GM19463 (cell line): ENCODE data around the gene TMA7.

Experiments used
- ATAC-seq: cut with Tn5 transposase; IDR thresholded peaks from one replicate; pipeline ENCODE4 v1.9.1; 2021; ENCODE audit warnings: mild to moderate bottlenecking, moderate library complexity; ENCODE audit not compliant: unreplicated experiment

The TMA7 gene

DNA sequence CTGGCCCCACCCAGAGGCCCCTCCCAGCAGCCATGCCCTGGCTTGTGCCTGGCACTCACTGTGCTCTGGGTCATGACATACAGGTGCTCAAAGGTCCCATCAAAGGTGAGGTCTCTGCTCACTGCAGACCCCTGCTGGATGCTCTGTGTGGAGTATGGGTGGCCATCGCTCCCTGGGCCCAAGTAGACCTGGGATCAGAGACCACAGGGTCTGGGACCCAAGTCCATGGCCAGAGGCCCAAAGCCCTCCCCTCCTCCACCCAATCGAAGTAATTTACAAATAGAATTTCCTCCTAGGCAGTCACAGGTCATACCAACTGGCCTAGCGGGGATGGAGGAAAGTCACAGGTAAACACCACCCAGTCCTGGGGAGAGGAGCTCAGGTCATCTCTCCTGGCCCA, 17.8 kb upstream of the TMA7 start:
- ATAC-seq = no peak

DNA sequence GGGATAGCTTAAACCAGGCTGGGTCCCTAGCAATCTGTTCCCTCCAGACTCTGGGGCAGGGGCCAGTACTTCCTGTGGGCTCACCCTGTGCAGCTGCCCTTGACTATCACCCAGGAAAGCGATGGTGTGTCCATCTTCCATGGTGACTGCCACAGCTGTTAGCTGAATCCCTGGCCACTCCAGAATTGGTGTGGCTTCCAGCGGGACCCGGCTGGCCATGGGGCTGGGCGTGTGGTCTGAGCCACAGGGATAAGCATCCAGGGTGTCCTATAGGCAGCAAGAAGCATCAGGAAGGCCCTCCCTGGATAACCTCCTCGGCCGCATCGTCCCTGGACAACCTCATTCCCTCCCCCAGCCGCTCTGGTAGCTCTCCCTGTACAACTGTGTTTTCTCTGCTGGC, 17.4 kb upstream of the TMA7 start:
- no peak for ATAC-seq

DNA sequence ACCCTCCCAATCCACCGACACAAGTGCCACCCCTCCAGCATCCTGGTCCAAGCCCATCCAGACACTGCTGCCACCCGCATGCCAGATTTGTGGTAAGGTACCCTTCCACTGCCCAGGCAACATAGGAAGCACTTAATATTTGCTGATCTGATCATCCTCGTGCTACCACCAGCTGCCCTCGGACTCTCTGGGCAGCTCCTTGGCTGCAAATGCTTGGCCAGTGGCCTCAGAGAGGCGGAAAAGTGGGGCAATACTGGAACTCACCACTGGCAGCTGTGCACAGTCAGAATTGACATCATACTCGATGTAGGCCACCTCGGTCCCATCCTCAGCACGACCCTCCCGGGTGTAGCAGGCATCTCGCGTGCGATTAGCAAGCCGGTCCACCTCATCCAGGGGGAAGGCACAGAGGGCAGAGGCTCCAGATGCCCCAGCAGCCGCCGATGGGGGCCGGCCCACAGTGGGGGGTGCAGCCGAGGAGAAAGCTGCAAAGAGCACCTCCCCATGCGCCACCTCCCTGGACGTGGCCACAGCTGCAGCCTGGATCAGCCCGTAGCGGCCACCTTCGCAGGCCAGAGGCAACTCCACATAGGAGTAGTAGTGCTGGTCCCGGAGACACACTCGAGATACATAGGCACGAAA, 16.7 kb upstream of the TMA7 start:
- no peak for ATAC-seq

DNA sequence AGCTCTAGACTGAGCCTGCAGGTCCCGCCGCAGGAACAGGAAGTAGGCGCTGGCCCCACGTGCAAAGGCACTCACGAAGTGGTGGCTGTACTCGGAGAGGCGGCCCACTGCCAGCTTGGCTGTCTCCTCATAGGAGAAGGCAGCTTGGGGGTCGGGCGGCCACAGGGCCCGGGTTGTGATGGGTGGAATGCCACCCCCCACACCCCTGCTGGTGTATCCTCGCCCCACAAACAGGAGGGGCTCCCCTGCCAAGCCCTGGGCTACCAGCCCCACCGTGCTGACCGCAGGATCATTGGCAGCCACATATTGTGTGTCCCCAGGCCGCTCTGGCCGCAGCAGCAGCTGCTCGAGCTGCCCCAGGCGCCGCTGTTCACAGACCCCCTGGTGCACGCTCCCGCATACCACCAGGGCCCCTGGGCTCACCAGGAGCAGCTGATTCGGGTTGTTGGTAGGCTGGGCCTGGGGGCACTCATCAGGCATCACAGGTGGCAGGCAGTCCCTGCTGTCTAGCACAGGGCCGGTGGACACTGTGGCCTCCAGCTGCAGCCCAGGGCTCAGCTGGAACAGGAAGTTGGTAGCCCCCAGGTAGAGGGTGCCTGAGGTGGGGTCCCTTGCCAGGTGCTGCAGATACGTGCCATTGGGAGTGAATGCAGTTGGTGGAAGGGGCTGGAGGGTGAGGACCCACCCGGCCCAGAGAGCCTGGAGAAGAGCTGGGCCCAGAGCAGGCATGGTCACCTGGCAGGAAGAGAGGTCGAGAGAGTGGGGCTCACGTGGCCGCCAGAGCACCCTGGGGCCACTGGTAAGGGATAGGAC, 16.0 kb upstream of the TMA7 start:
- no peak for ATAC-seq

DNA sequence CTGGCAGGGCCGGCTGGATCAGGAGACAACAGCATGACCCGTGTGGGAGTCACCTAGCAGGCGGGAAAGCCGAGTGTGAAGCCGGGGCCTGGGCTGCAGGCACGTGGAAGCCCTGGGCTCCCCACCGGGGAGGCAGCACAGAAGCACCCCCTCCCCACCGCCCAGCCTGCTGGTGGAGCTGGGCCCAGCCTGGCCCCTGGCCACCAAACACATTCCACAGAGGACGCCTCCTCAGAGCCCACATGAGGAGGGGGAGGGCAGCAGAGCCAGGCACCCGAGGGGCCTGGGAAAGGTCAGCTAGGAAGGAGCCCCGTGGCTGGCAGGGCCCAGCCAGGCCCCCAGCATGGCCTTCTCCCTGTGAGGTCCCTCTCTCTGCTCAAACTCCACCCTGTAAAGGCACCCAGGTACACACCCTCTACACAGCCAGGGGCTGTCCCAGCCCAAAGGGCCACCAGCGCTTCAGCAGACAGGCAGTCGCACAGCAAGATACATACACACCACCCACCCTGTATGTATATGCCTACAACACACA, 14.7 kb upstream of the TMA7 start:
- ATAC-seq = no peak

DNA sequence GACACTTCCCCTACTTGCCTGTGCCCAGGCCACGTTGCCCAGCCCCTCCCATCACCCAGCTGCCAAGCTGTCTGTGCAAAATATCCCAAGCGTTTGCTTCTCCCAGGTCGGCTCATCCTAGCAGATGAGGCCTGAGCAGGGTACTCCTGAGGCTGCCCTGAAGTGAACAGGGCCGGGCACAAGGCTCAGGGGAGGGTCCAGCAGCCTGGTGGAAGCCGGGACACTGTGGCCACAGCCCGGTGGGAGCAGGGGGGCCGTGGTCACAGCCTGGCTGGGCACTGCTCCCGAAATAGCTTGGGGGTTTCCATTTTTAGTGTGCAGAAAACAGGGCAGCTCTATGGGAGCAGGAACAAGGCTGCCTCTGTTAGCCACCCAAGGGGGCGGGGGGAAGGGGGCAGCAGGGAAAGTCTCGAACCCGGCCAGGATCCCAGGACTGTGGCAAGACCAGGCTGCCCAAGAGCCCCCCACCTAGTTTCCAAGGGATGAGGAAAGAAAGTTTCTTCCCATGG, 13.6 kb upstream of the TMA7 start:
- no peak for ATAC-seq

DNA sequence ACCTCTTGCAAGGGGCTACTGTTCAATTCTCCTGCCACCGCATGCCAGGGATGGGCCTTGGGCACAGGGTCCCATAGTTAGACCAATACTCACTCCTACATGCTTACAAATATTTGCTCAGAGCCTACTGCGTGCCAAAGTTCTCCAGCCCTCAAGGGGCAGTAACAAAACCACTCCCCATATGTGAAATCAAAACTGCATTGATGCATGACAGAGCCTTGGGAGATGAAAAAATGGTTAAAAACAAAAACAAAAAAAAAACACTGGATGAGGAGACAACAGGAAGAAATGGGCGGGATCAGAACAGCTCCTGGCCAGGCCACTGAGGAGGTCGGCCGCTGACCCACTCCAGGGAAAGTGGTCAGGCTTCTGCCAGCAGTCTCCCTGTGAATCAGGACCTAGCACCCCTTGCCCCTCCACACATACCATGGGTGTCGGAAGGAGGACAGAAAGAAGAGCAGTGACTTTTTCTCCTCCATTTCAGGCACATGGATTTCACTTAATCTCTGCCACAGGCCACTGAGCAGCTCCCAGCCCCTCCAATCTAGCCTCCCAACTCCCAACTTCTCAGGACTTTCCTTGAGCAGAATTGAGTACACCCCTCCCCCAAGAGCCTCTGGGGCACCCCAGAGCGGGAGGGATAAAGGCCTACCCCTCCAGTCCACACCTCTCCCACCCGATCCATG, 13.0 kb upstream of the TMA7 start:
- no peak for ATAC-seq

DNA sequence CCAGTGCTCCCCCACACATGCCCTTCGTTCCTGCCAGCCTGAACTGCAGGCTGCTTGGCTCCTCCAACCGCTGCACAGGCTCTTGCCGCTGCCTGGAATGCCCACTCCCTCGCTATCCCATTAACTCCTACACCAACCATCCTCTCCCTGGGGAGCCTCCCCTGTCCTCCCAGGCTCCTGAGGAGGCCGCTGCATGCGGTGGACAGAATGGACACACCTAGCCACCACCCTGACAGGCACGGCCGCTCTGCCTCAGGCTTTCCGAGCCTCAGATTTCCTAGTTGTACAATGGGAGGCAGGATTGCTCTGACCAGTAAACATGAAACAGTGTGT, 12.5 kb upstream of the TMA7 start:
- ATAC-seq = no peak

DNA sequence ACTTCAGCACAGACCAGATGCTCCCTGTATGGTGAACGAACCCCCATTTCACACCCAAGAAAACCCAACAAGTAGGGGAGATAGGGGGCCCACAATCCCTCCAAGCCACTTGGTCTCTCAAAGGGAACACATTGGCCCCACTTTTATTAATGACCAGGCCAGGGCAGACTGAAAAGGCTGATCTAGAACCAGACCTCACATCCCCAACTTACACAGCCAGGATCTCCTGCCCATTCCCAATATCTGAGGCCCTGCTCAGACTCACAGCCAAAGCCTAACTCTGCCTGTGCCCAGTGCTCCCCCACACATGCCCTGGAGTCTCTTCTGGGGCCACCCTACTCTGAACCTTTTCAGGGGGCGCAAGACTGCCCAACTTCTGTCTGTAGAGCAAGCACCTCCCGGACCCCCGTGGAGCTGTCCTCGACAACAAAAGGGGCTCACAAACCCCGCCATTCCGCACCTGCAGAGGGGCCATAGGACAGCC, 11.9 kb upstream of the TMA7 start:
- no peak for ATAC-seq

DNA sequence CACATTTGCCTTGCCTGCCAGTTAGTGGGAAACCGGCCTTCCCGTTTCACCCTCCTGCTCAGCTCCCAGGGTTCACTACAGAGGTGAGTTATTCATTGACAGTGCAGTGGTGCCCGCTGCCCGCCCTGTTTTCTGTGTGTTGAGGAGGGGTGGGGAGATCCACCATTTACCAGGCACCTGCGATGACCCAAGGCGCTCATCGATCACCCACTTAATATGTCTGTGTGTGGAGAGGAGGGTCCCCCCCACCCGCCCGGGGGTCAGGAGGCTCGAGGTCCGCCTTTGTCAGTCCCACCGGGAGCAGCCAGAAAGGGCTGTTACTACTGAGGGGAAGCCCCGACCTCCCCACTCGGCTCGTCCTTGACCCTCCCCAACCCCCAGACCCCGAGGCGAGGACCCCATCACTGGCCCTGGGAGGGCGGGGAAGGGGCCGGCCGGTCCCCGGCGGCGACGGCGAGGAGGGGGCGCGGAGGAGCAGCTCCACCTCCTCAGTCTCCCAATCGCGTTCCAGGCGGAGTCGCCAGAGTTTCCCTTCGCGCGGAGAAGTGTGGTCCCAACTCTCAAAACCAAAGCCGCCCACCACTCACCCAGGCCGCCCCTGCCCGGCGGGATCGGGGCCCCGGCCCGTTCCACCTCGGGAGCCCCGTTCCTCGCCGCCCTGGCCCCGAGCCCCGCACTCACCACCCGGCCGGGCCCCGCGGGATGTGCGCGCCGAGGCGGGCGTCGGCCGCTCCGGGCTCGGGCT, 11.3 kb upstream of the TMA7 start:
- peak; percentile 31 for ATAC-seq

DNA sequence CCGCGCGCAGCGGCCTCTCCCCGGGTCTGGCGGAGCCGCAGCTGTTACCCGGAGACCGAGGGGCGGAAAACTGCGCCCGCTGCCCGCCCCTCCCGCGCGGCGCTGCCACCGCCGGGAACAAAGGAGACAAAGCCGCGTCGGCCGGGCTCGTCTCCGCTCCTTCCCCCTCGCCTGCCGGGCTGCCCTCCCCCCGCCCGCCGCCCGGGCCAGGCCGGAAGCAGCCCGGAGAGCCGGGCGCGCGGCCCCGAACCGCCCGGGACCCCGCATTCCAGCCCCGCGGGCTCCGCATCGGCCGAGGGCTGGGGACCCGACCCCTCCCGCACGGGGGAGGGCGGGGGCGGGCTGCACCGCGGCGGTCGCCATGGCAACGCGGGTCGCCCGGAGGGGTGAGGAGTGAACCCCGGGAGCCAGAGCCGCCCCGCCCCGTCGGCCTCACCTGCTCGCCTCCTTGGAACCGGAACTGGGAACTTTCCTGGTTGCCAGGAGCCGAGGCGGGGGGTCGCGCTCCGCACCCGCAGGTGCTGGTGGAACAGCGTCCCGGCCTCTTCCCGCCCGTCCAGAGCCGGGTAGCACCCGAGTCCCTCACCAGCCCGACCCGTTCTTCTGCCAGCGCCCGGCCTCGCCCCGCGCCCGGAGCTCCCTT, 10.6 kb upstream of the TMA7 start:
- peak; percentile 36 for ATAC-seq

DNA sequence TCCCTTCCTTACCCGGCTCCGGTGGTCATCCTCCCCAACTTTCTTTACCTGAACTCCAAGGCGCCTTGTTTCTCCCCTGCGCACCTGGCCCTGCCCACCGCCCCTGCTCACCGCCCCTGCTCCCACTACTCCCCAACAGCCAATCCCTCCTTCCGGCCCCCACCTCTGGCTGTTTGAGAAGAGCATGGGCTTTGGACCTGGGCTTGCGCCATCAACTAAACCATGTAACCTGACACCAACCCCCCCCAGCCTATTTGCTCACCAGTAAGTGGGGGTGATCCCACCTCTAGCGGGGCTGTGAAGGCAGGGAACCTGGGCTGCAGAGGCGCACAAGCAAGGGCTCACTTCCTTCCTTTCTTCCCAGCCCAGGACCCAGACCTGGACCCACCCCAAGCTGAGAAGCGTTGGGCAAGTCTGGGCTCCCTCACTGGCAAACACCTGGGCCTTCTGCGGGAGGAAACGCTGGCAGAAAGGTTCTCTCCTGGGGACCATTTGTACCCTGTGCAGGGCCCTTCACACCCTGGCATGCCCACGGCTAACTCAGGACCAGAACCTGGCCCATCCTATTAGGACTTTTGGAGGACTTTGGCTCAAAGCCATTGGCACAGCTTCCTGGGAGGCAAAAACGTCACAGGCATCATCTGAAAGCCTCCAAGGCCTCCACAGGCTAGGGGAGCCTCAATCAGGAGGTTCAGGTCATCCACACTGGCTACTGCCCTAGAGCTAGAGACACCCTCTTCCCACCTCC, 9.9 kb upstream of the TMA7 start, which contains the start of gene PLXNB1:
TSS of gene PLXNB1 (minus strand) at position 127 of the 748 bp plus-strand sequence. CDS start 5,475 bp downstream, outside the sequence.
- no peak for ATAC-seq

DNA sequence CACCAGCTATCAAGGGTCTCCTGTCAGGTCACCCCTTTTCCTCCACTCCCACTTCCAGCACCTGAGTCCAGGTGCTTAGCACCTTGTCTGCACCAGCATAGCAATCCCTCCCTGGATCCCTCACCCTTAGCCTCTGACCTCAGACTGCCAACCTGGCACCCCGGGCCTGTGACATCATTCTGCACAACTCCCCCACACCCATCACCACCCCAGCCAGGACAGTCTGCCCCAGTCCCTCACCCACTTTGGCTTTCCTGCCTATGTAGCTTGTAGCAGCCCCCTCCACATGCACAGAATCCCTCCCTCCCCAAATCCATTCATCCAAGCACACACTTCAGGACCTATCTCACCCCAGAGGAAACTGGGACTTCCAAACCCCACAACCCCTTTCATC, 9.4 kb upstream of the TMA7 start:
- ATAC-seq = no peak

DNA sequence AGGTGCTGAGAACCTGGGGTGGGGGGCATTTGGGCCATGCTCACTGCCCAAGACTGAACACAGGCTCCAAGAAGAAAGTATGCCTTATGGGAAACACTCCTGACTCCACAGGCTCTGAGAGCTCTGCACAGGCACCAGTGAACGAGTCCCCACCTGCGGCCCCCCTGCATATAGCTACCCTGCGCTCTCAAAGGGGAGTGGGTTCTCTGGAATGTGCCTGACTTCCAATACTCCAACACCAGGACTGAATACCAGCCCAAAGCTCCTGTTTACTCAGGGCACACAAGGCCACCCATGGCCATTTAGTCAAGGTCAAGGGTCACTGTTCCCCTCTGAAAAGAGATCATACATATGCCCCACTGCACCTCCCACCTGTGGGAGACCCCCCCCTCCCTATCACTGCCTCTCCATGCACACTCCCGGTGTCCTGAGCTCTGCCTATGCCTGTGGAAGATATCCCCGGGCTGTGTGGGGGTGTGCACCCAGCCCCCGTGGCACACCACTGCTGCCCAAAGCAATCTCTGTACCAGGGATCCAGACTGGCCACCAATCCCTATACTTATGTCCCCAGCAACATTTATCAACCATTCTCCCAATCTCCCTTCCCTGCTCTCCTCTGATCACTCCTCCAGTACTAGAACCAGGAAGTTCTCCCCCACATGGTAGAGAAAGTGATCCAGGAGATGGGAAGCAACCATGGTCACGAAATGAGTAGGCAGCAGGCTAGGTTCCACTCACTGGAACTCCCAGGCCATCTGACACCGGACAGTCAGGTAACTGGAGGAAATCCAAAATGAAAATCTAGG, 8.6 kb upstream of the TMA7 start:
- no peak for ATAC-seq

DNA sequence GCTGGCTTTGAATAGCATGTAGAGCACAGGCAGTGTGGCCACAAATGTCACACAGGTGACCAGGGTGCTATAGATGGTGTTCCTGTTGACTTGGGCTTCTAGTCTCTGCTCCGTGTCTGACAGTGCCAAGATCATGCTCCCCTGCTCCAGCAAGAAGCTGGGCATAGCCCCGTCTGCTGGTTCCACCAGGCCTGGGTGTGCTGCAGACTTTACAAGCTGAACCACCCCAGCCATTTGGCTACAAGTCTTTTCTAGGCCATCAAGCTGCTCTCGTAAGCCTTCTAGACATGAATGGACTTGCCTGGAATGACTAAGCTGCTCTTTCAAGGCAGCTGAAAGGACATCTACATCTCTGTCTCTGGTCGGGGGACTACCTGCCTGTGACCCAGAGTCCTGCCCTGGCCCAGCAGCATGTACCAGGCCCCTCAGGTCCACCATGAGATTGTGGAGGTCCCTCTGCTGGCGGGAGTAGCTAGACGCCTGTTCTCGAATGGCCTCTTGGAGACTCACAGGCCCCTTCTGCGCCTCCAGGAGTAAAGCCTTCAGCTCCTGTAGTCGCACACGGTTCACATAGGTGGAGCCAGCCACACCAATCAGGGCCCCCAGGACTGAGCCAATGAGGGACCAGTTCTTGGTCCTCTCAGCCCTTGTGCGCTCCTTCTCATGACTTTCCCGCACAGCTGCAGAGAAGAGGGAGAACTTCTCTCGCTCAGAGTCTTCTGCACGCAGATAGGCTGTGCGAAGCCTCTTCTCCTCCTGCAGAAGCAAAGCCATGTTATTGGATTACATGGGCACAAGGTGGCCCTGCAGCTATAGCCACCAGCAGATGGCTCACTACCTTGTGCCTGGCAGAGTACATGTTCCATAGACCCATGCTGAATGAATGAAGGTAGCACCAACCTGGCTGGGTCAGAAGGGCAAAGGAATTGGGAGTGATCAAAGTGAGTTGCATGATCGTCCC, 7.4 kb upstream of the TMA7 start:
- ATAC-seq = no peak

DNA sequence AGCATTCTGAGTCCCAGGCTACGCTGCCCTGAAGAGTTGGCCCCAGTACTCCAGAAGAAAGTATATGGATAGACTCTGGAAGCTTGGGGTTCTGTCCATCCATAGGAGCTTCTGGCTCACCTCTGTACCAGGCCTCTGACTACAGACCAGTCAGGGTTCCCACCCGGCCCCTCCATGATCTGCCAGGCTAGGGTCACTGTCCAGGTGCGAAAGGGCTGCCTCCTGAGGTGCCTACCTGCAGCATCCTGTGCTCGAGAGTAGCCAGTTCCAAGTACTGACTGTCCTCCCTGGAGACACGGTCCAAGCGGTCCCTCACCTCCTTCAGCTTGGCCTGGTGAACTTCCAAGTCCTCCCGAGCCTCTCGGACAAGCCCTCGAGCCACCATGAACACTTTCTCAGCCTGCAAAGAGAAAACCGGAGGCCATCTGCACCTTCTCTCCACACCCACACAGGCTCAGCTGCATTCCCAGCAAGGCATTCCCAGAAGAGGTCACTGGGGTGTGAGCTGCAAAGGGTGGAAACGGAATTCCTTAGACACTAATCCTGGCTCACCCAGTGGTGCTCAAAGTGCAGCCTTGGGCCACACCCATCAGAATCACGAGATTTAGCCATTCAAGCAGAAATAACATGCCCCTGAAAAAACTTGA, 6.5 kb upstream of the TMA7 start:
- ATAC-seq = no peak

DNA sequence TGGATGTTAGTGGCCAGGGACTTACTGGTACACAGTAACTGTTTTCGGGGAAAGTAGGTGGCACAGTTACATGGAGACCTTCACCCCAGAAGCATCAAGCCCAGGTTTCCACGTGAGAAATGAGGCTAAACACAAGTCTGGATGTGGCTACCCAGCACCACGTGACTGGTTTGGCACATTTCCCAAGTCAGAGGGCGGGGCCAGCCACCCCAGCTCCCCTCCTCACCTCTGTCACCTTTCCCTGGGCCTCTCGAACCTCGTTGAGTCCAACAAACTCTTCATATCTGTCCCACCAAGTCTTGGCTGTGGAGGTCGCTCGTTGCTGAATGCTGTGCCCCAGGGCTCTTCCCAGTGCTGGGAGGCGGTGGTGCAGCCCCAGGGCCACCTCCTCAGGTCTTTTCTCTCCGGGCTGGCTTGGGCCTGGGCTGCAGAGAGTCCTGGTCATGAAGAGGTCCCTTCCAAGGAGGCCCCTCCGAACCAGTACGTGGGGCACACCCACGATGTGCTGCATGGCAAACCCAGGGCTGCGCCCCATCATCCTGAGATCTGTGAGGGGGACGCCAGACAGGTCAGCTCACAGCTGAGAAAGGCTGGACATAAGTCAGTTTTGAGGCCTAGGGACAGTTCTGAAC, 5.3 kb upstream of the TMA7 start:
- no peak for ATAC-seq
